Transverse colon (tissue), 4 donors: ENCODE measurements around the gene PIK3C2G. TPM values are rescaled to one million over a fixed set of nuclear protein-coding genes. Genes with fewer than 3 reads are reported as not detected.

ENCODE experiments used
- DNase-seq: peaks from one replicate; pipeline ENCODE4 v3.0.0-alpha.2; 2019
- H3K27ac ChIP-seq, 4 donors: fragments of 200-600 bp; sonication (generic); 2 replicates each; pipeline ENCODE4 v1.5.1; 2016 to 2018; ENCODE audit warnings: inconsistent platforms in 4 of 4
- H3K27me3 ChIP-seq: fragments of 200-600 bp; sonication (generic); 2 replicates; pipeline ENCODE4 v1.5.1; 2017; ENCODE audit warnings: inconsistent platforms
- H3K36me3 ChIP-seq, 4 donors: fragments of 200-600 bp; sonication (generic); 2 replicates each; pipeline ENCODE4 v1.5.1; 2017 to 2019; ENCODE audit warnings: inconsistent platforms in 4 of 4
- H3K4me1 ChIP-seq, 4 donors: fragments of 200-600 bp; sonication (generic); 2 replicates each; pipeline ENCODE4 v1.5.1; 2017 to 2020; ENCODE audit warnings: inconsistent platforms in 4 of 4
- H3K4me3 ChIP-seq, 4 donors: fragments of 200-600 bp; sonication (generic); 1 replicate in 1 of 4; 2 replicates in 3 of 4; pipeline versions ENCODE4 v1.5.1 to v1.6.1; 2017 to 2019; ENCODE audit warnings: inconsistent platforms in 4 of 4
- H3K9me3 ChIP-seq, 2 donors: fragments of 200-600 bp; sonication (generic); 2 replicates each; pipeline ENCODE4 v1.5.1; 2017 to 2019; ENCODE audit warnings: inconsistent platforms in 2 of 2
- CTCF ChIP-seq, 5 experiments: fragments of 200-600 bp in 3 of 5; fragments of 450-650 bp in 2 of 5; sonication (generic) in 3 of 5; IDR thresholded peaks; 1 replicate in 2 of 5; 2 replicates in 3 of 5; pipeline ENCODE4 v1.5.1; 2016 to 2017; ENCODE audit warnings: antibody characterized with exemption in 5 of 5, inconsistent platforms in 3 of 5, mild to moderate bottlenecking in 2 of 5, moderate library complexity in 1 of 5
- EP300 ChIP-seq: sonication (generic); formaldehyde crosslinking; IDR thresholded peaks from one replicate; pipeline ENCODE4 v1.6.1; 2017; ENCODE audit warnings: antibody characterized with exemption, low read depth
- POLR2A ChIP-seq: fragments of 450-650 bp; IDR thresholded peaks from one replicate; pipeline ENCODE4 v1.6.1; 2016; ENCODE audit warnings: antibody characterized with exemption, mild to moderate bottlenecking, moderate library complexity
- POLR2AphosphoS5 ChIP-seq, 3 donors: sonication (generic); formaldehyde crosslinking; IDR thresholded peaks; one replicate each; pipeline ENCODE4 v1.6.1; 2016; ENCODE audit warnings: antibody characterized with exemption in 3 of 3
- WGBS, 2 donors: methylation state at CpG; one replicate each; pipeline ENCODE4 v1.1.5; 2018; ENCODE audit warnings: low coverage in 1 of 2; 5-methylcytosine and 5-hydroxymethylcytosine counted together
- in situ Hi-C, 4 donors: fragments of 200-750 bp; cut with MboI; loops; one replicate each; pipeline versions ENCODE4 v1.15.0 to v1.15.1; 2017; ENCODE audit warnings: low sequenced_read_pairs in 3 of 4, low pct_ligation_motif_present in 1 of 4, low pct_unique_long_range_greater_than_20kb in 1 of 4
- intact Hi-C: fragments of 100-400 bp; cut with DNase I; formaldehyde crosslinking; loops from one replicate; pipeline ENCODE4 v1.15.1; 2023; ENCODE audit warnings: low total_unique reads
- total RNA-seq, 4 donors: library from RNA; depleted of rRNA; stranded (reverse); fragments of >200 nt; gene quantifications; one replicate each; pipeline ENCODE4 v1.1.0, GENCODE V29; 2016

Gene PIK3C2G
- total RNA-seq, 4 donors from 2014 or later: 0.32 to 2.7 (median 1.1) TPM

- TF ChIP-seq POLR2A: no peak
- TF ChIP-seq POLR2AphosphoS5 (IDR thresholded peaks at IDR 0.05): no peak
- no peak for TF ChIP-seq CTCF (IDR thresholded peaks at IDR 0.05)
- no peak for TF ChIP-seq EP300
- H3K9me3 ChIP-seq: no peaks in the 10 kb centered on the region
- no peak overlapping the region for H3K4me3 ChIP-seq
- intact Hi-C loops (no loop called here), in situ Hi-C loops (no loop called here)
- no peaks in the 10 kb centered on the region for H3K4me1 ChIP-seq
- no peaks in the 10 kb centered on the region for H3K27me3 ChIP-seq
- DNase-seq: no peak
- H3K27ac ChIP-seq: no peak overlapping the region
- WGBS, 2 donors: 92% methylated on average over 5 of the region's 5 CpGs; no CpG with 5 or more reads in 1 of the 2 donors
- H3K36me3 ChIP-seq: no peaks in the 10 kb centered on the region
Measured at GRCh38 chr12:18355429-18355828, 94.1 kb downstream of the PIK3C2G start.

- H3K9me3 ChIP-seq: no peaks in the 10 kb centered on the region
- H3K36me3 ChIP-seq: no peaks in the 10 kb centered on the region
- no peak for TF ChIP-seq EP300
- TF ChIP-seq POLR2A: no peak
- no peak for TF ChIP-seq CTCF (IDR thresholded peaks at IDR 0.05)
- no peak for TF ChIP-seq POLR2AphosphoS5 (IDR thresholded peaks at IDR 0.05)
- H3K27ac ChIP-seq: no peak overlapping the region
- intact Hi-C loops (no loop called here), in situ Hi-C loops (no loop called here)
- H3K4me3 ChIP-seq: no peak overlapping the region
- H3K4me1 ChIP-seq: no peaks in the 10 kb centered on the region
- H3K27me3 ChIP-seq: no peaks in the 10 kb centered on the region
- no peak for DNase-seq
- 83 to 85% methylated on average over 1 to 2 of the region's 2 CpGs for WGBS, 2 donors
Measured at GRCh38 chr12:18358077-18358476, 96.8 kb downstream of the PIK3C2G start.

GRCh38 chr12:18358930-18359329 is 97.6 kb downstream of the PIK3C2G start:
- 80 to 95% methylated on average over 2 of the region's 2 CpGs for WGBS, 2 donors
- TF ChIP-seq POLR2AphosphoS5 (IDR thresholded peaks at IDR 0.05): no peak
- TF ChIP-seq EP300: no peak
- no peak for TF ChIP-seq POLR2A
- no peaks in the 10 kb centered on the region for H3K27me3 ChIP-seq
- no peaks in the 10 kb centered on the region for H3K4me1 ChIP-seq
- H3K27ac ChIP-seq: no peak overlapping the region
- no peak overlapping the region for H3K4me3 ChIP-seq
- no peak for DNase-seq
- intact Hi-C loops (no loop called here), in situ Hi-C loops (no loop called here)
- H3K9me3 ChIP-seq: no peaks in the 10 kb centered on the region
- no peaks in the 10 kb centered on the region for H3K36me3 ChIP-seq

- no peak overlapping the region for H3K4me3 ChIP-seq
- in situ Hi-C loops (no loop called here), intact Hi-C loops (no loop called here)
- H3K4me1 ChIP-seq: no peaks in the 10 kb centered on the region
- DNase-seq: no peak
- H3K9me3 ChIP-seq: no peaks in the 10 kb centered on the region
- TF ChIP-seq POLR2A (no peak), CTCF (IDR thresholded peaks at IDR 0.05) (no peak), POLR2AphosphoS5 (IDR thresholded peaks at IDR 0.05) (no peak), EP300 (no peak)
- H3K27ac ChIP-seq: no peak overlapping the region
- H3K27me3 ChIP-seq: no peaks in the 10 kb centered on the region
- no peaks in the 10 kb centered on the region for H3K36me3 ChIP-seq
Measured at GRCh38 chr12:18361433-18361832, 100.1 kb downstream of the PIK3C2G start.

GRCh38 chr12:18363321-18363720 is 102.0 kb downstream of the PIK3C2G start:
- Histone ChIP-seq H3K27ac (no peak overlapping the region), H3K9me3 (no peaks in the 10 kb centered on the region), H3K36me3 (no peaks in the 10 kb centered on the region), H3K4me3 (no peak overlapping the region), H3K4me1 (no peaks in the 10 kb centered on the region), H3K27me3 (no peaks in the 10 kb centered on the region)
- intact Hi-C loops: no loop called here
- in situ Hi-C loops: no loop called here
- no peak for TF ChIP-seq POLR2A
- no peak for TF ChIP-seq CTCF (IDR thresholded peaks at IDR 0.05)
- no peak for TF ChIP-seq EP300
- TF ChIP-seq POLR2AphosphoS5 (IDR thresholded peaks at IDR 0.05): no peak
- 76 to 82% methylated on average over 2 of the region's 2 CpGs for WGBS, 2 donors
- no peak for DNase-seq
